GM13976 (cell line): Measurements from ENCODE around the gene JHY.
A peak's percentile ranks its signal among the peaks of the same experiment; 100 is the strongest.

Experiments used
- DNase-seq: peaks from one replicate; pipeline ENCODE4 v3.0.0; 2012; ENCODE audit warnings: low spot score
- in situ Hi-C: fragments of 300-500 bp; cut with MboI; formaldehyde crosslinking; loops from one replicate; pipeline ENCODE4 v1.12.0; 2022; ENCODE audit warnings: low sequenced_read_pairs, mixed read lengths, inconsistent platforms; ENCODE audit not compliant: unreplicated experiment
- TF ChIP-seq, protein P1 (sequence below): IDR thresholded peaks from 2 replicates; pipeline ENCODE4 v1.5.1; 2012; ENCODE audit warnings: borderline replicate concordance, mild to moderate bottlenecking; ENCODE audit not compliant: insufficient read depth; ENCODE audit errors: extremely low read depth, missing control alignments, control extremely low read depth

JHY gene

DNA sequence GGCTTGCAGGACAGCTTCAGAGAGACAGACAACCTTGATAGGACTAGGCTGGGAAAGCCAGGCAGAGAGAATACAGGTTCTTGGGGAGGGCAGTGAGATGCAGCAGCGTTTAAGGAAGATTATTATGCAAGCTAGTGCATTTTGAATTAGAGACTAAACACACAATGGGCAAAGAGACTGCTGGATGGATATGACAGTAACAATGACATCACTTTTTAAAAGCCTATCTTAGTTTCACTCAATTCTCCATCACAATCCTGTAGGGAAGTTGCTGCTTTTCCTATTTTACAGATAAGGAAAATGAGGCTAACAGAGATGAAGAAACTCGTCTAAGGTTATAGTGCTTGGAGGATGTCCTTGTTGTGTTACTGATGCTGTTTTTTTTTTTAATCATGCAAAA, 5.6 kb downstream of the JHY start:
- TF ChIP-seq, protein P1, sequence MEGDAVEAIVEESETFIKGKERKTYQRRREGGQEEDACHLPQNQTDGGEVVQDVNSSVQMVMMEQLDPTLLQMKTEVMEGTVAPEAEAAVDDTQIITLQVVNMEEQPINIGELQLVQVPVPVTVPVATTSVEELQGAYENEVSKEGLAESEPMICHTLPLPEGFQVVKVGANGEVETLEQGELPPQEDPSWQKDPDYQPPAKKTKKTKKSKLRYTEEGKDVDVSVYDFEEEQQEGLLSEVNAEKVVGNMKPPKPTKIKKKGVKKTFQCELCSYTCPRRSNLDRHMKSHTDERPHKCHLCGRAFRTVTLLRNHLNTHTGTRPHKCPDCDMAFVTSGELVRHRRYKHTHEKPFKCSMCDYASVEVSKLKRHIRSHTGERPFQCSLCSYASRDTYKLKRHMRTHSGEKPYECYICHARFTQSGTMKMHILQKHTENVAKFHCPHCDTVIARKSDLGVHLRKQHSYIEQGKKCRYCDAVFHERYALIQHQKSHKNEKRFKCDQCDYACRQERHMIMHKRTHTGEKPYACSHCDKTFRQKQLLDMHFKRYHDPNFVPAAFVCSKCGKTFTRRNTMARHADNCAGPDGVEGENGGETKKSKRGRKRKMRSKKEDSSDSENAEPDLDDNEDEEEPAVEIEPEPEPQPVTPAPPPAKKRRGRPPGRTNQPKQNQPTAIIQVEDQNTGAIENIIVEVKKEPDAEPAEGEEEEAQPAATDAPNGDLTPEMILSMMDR, result no peak
- no peak for DNase-seq
- in situ Hi-C loops, result no loop called here

GRCh38 chr11:122893131-122893530, 10.6 kb downstream of the JHY start:
- TF ChIP-seq, protein P1, result no peak
- in situ Hi-C loops, result no loop called here
- no peak for DNase-seq

- no peak for DNase-seq
- in situ Hi-C loops, result no loop called here
- TF ChIP-seq, protein P1, result no peak
Observed at GRCh38 chr11:122895563-122895962, 13.0 kb downstream of the JHY start.

DNA sequence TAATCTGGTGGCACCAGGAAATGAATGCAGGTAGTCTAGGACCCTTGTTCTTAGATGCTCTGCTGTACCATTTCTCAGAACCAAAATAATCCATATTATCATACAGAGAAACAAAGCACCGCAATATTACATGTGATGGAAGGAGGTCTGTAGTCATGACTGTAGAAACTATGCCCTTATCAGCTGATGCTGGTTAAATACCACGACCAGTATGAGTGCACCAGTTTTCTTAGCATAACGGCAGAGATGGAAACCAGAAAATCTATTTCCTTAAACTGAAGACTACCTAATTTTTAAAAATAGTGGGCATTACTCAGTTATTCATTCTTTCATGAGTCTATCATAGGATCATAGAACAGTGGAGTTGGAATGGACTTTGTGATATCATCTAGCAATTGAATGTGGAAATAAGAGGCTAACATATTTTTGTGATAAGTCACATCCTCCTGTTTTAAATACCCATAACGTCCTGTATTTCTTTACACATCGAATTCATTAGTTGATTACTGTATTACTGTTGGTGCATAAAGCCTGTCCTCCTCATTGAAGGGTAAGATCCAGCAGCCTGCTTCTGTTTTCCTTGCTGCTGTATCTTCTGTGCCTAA, 15.1 kb downstream of the JHY start:
- no peak for DNase-seq
- TF ChIP-seq, protein P1, result no peak
- in situ Hi-C loops, result no loop called here

DNA sequence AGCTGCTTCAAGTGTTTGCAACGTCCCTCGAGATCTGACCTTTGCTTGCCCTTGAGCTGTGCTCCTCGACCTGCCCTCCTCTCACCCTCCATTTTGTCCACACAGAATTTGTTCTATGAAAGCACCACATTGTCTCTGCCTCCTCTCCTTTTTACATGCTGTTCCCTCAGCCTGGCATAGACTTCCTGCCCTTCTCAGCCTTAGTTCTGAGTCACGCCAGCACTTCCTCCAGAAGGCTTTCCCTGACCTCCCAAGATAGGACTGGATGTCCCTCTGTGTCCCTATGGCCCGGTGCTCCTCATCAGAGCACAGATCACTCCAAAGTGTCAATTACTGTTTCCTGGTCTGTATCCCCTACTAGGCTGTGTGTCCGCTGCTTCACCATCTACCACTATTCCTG, 16.2 kb downstream of the JHY start:
- in situ Hi-C loops, result no loop called here
- TF ChIP-seq, protein P1, result no peak
- DNase-seq, result no peak

- peak; percentile 45 for DNase-seq
- TF ChIP-seq, protein P1, result no peak
- in situ Hi-C loops, result no loop called here
Observed at GRCh38 chr11:122900587-122901202, 18.1 kb downstream of the JHY start.
